ENCODE results near the gene KIRREL3.

- TF ChIP-seq, protein P1, sequence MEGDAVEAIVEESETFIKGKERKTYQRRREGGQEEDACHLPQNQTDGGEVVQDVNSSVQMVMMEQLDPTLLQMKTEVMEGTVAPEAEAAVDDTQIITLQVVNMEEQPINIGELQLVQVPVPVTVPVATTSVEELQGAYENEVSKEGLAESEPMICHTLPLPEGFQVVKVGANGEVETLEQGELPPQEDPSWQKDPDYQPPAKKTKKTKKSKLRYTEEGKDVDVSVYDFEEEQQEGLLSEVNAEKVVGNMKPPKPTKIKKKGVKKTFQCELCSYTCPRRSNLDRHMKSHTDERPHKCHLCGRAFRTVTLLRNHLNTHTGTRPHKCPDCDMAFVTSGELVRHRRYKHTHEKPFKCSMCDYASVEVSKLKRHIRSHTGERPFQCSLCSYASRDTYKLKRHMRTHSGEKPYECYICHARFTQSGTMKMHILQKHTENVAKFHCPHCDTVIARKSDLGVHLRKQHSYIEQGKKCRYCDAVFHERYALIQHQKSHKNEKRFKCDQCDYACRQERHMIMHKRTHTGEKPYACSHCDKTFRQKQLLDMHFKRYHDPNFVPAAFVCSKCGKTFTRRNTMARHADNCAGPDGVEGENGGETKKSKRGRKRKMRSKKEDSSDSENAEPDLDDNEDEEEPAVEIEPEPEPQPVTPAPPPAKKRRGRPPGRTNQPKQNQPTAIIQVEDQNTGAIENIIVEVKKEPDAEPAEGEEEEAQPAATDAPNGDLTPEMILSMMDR (IDR thresholded peaks at IDR 0.05) = no peak
- TF ChIP-seq USF2 (IDR thresholded peaks at IDR 0.05; ENCODE audit: borderline replicate concordance, low read depth, low read length) (no peak), REST (IDR thresholded peaks at IDR 0.05; ENCODE audit: low read depth, low read length) (no peak)
Measured at GRCh38 chr11:126522606-126523005, 478.0 kb downstream of the KIRREL3 start.

Data from SK-N-SH (cell line).